Tongue (tissue), 2 donors: Measurements from ENCODE around the gene RASA2. TPM values are rescaled to one million over a fixed set of nuclear protein-coding genes. Genes with fewer than 3 reads are reported as not detected.
A peak's percentile ranks its signal among the peaks of the same experiment; 100 is the strongest.

Source experiments
- DNase-seq: peaks from one replicate; pipeline ENCODE4 v3.0.0-alpha.2; 2015
- total RNA-seq: library from RNA; depleted of rRNA; stranded (reverse); fragments of >200 nt; gene quantifications from one replicate; pipeline ENCODE4 v1.2.3, GENCODE V29; 2014

The RASA2 gene
- total RNA-seq: 15.5 TPM

- DNase-seq: peak; percentile 87
Observed at GRCh38 chr3:141486746-141487520, at the start of gene RASA2. RASA2 (plus strand) TSS chr3:141487027; CDS start chr3:141487084, 57 bp downstream.

GRCh38 chr3:141439589-141439988 is 47.2 kb upstream of the RASA2 start:
- no peak for DNase-seq

GRCh38 chr3:141440942-141441341 is 45.9 kb upstream of the RASA2 start:
- DNase-seq: no peak

- peak; percentile 57 for DNase-seq
Observed at GRCh38 chr3:141441381-141442364, 45.2 kb upstream of the RASA2 start.

GRCh38 chr3:141442446-141442845 is 44.4 kb upstream of the RASA2 start:
- peak; percentile 47 for DNase-seq

- DNase-seq: no peak
Observed at GRCh38 chr3:141442914-141443313, 43.9 kb upstream of the RASA2 start.

- no peak for DNase-seq
Observed at GRCh38 chr3:141444586-141445285, 42.1 kb upstream of the RASA2 start.

- no peak for DNase-seq
Observed at GRCh38 chr3:141445990-141446389, 40.8 kb upstream of the RASA2 start.

- DNase-seq: no peak
Observed at GRCh38 chr3:141446737-141447136, 40.1 kb upstream of the RASA2 start.

- DNase-seq: no peak
Observed at GRCh38 chr3:141447383-141447782, 39.4 kb upstream of the RASA2 start.

- no peak for DNase-seq
Observed at GRCh38 chr3:141448606-141449220, 38.1 kb upstream of the RASA2 start.

GRCh38 chr3:141449424-141449823 is 37.4 kb upstream of the RASA2 start:
- DNase-seq: no peak

GRCh38 chr3:141450727-141451375 is 36.0 kb upstream of the RASA2 start:
- DNase-seq: no peak

GRCh38 chr3:141452045-141452444 is 34.8 kb upstream of the RASA2 start:
- DNase-seq: peak; percentile 56

GRCh38 chr3:141452773-141453172 is 34.1 kb upstream of the RASA2 start:
- DNase-seq: no peak

GRCh38 chr3:141454054-141454453 is 32.8 kb upstream of the RASA2 start:
- DNase-seq: no peak

GRCh38 chr3:141454906-141455602 is 31.8 kb upstream of the RASA2 start:
- DNase-seq: peak; percentile 58

- DNase-seq: peak; percentile 44
Observed at GRCh38 chr3:141455603-141456300, 31.1 kb upstream of the RASA2 start.

GRCh38 chr3:141456301-141456625 is 30.6 kb upstream of the RASA2 start:
- peak; percentile 40 for DNase-seq

- DNase-seq: no peak
Observed at GRCh38 chr3:141457624-141458236, 29.1 kb upstream of the RASA2 start.
